MM.1S (cell line): ENCODE data around the gene FBN2.
"Not testable (repeated sequence)": the region's sequence is repeated elsewhere in the genome, so short reads cannot be mapped to it uniquely, and the experiment has no call there.

Source experiments
- DNase-seq: peaks from one replicate; pipeline ENCODE4 v3.0.0-alpha.2; 2015
- H2AFZ ChIP-seq: fragments of 300-600 bp; sonication (generic); 2 replicates; pipeline ENCODE4 v1.6.0; 2016; ENCODE audit warnings: antibody characterized with exemption, low read length
- H3F3A ChIP-seq: fragments of 300-600 bp; sonication (generic); 2 replicates; pipeline ENCODE4 v1.6.1; 2016; ENCODE audit warnings: mild to moderate bottlenecking, antibody characterized with exemption, low read length, moderate library complexity, mixed read lengths; ENCODE audit not compliant: insufficient read depth
- H3K27ac ChIP-seq: fragments of 300-600 bp; sonication (generic); 2 replicates; pipeline ENCODE4 v1.5.1; 2016; ENCODE audit warnings: mild to moderate bottlenecking, low read length
- H3K27me3 ChIP-seq: fragments of 300-600 bp; sonication (generic); replicated peaks from 2 replicates; pipeline ENCODE4 v1.6.0; 2016; ENCODE audit warnings: low read length; ENCODE audit not compliant: insufficient read depth
- H3K36me3 ChIP-seq: fragments of 300-600 bp; sonication (generic); replicated peaks from 2 replicates; pipeline ENCODE4 v1.6.1; 2016; ENCODE audit warnings: mild to moderate bottlenecking, low read length, mixed read lengths; ENCODE audit not compliant: insufficient read depth
- H3K4me1 ChIP-seq: fragments of 300-600 bp; sonication (generic); 2 replicates; pipeline ENCODE4 v1.6.1; 2016; ENCODE audit warnings: low read length, mixed read lengths
- H3K4me2 ChIP-seq: fragments of 300-600 bp; sonication (generic); 2 replicates; pipeline ENCODE4 v1.6.0; 2016; ENCODE audit warnings: low read depth, low read length
- H3K4me3 ChIP-seq: fragments of 300-600 bp; sonication (generic); 2 replicates; pipeline ENCODE4 v1.5.1; 2016; ENCODE audit warnings: low read length, mixed read lengths
- H3K79me2 ChIP-seq: fragments of 300-600 bp; sonication (generic); 2 replicates; pipeline ENCODE4 v1.6.1; 2016; ENCODE audit warnings: mixed run types, low read length, mixed read lengths
- H3K9ac ChIP-seq: fragments of 300-600 bp; sonication (generic); 2 replicates; pipeline ENCODE4 v1.6.1; 2016; ENCODE audit warnings: low read length, mixed read lengths
- H3K9me2 ChIP-seq: fragments of 300-600 bp; sonication (generic); replicated peaks from 2 replicates; pipeline ENCODE4 v1.6.1; 2016; ENCODE audit warnings: mild to moderate bottlenecking, low read length, mixed read lengths; ENCODE audit not compliant: insufficient read depth
- H3K9me3 ChIP-seq: fragments of 300-600 bp; sonication (generic); replicated peaks from 2 replicates; pipeline ENCODE4 v1.6.1; 2016; ENCODE audit warnings: mild to moderate bottlenecking, low read length, mixed read lengths; ENCODE audit not compliant: insufficient read depth
- H4K20me1 ChIP-seq: fragments of 300-600 bp; sonication (generic); 2 replicates; pipeline ENCODE4 v1.6.1; 2016; ENCODE audit warnings: mild to moderate bottlenecking, low read length, moderate library complexity, mixed read lengths; ENCODE audit not compliant: insufficient read depth
- CTCF ChIP-seq: fragments of 300-600 bp; sonication (generic); IDR thresholded peaks from 2 replicates; pipeline ENCODE4 v1.5.1; 2016; ENCODE audit warnings: antibody characterized with exemption, low read length, mixed read lengths
- EZH2 ChIP-seq: fragments of 300-600 bp; sonication (generic); optimal IDR thresholded peaks from 2 replicates; pipeline ENCODE3; 2017; ENCODE audit warnings: low read depth, mild to moderate bottlenecking, antibody characterized with exemption, low read length, mixed read lengths
- EZH2phosphoT487 ChIP-seq: fragments of 300-600 bp; sonication (generic); IDR thresholded peaks from 2 replicates; pipeline ENCODE4 v1.6.1; 2018; ENCODE audit warnings: antibody characterized with exemption, low read length

FBN2 gene

DNA sequence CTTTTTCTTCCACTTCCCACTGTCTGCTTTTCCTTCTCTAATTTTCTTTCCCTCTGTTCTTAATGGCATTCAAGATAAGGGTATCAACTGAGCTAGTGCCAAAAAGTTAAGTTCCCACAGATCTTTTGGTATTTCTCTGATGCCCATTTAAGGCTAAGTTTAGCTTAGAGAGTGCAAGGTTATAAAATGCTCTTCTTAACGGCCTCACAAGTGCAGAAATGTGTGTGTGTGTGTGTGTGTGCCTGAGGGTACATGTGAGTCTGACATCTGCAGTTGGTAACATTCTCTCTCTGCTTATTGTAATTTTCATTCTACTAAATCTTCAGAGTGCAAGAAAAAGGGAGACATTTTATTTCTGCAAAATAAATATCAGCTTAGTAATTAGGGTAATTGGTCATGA, 24.2 kb downstream of the FBN2 start:
- Histone ChIP-seq H3K27me3 (no peaks in the 10 kb centered on the region), H3K9me2 (no peaks in the 10 kb centered on the region), H3K9ac (no peak overlapping the region), H2AFZ (no peak overlapping the region), H3K4me2 (no peak overlapping the region), H3F3A (no peaks in the 10 kb centered on the region), H3K9me3 (no peaks in the 10 kb centered on the region), H3K4me1 (no peaks in the 10 kb centered on the region), H3K27ac (no peak overlapping the region), H3K4me3 (no peak overlapping the region), H3K36me3 (no peaks in the 10 kb centered on the region), H4K20me1 (no peaks in the 10 kb centered on the region), H3K79me2 (no peaks in the 10 kb centered on the region)
- TF ChIP-seq EZH2 (no peak), CTCF (no peak), EZH2phosphoT487 (no peak)
- no peak for DNase-seq

DNA sequence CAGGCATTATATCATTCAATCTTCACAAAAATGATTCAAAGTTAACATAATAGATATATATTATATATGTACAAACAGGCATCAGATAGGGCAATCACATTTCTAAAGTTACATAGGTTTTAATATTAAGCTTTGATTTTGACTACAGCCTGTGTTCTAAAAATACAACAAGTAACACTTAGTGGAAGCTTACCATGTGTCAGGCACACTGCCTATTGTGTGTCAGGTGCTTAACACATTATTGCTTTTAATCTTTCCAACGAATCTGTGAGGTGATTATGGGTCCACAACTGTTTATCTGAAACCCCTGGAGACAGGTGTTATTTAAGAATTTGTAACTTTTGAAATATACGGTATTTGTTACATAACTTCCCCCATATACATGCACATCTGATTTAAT, 25.2 kb downstream of the FBN2 start:
- Histone ChIP-seq H3K9me3 (no peaks in the 10 kb centered on the region), H3K79me2 (no peaks in the 10 kb centered on the region), H3K9ac (no peak overlapping the region), H3K4me3 (no peak overlapping the region), H3K4me1 (no peaks in the 10 kb centered on the region), H3K9me2 (no peaks in the 10 kb centered on the region), H3F3A (no peaks in the 10 kb centered on the region), H3K4me2 (no peak overlapping the region), H3K27me3 (no peaks in the 10 kb centered on the region), H3K36me3 (no peaks in the 10 kb centered on the region), H4K20me1 (no peaks in the 10 kb centered on the region), H3K27ac (no peak overlapping the region), H2AFZ (no peak overlapping the region)
- TF ChIP-seq EZH2phosphoT487 (no peak), EZH2 (no peak), CTCF (no peak)
- DNase-seq = no peak

- Histone ChIP-seq H3K27me3 (no peaks in the 10 kb centered on the region), H3K4me1 (no peaks in the 10 kb centered on the region), H3K79me2 (no peaks in the 10 kb centered on the region), H3K4me2 (no peak overlapping the region), H3K9me3 (no peaks in the 10 kb centered on the region), H3K9me2 (no peaks in the 10 kb centered on the region), H4K20me1 (no peaks in the 10 kb centered on the region), H3K4me3 (no peak overlapping the region), H3K36me3 (no peaks in the 10 kb centered on the region), H2AFZ (no peak overlapping the region), H3K9ac (no peak overlapping the region), H3K27ac (no peak overlapping the region), H3F3A (no peaks in the 10 kb centered on the region)
- no peak for DNase-seq
- TF ChIP-seq EZH2phosphoT487 (no peak), CTCF (no peak), EZH2 (no peak)
Observed at GRCh38 chr5:128506643-128507042, 31.4 kb downstream of the FBN2 start.

DNA sequence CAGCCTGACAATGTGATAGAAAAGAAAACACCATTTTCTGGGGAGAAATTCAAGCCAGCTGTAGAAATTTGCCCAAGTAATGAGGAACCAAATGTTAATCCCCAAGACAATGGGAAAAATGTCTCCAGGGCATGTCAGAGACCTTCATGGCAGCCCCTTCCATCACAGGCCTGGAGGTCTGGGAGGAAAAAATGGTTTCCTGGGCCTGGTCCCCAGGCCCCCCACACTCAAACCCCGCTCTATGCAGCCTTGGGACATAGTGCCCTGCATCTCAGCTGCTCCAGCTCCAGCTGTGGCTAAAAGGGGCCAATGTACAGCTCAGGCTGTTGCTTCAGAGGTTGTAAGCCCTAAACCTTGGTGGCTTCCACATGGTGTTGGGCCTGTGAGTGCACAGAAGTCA, 34.3 kb downstream of the FBN2 start:
- H3K27ac ChIP-seq, H3K27me3 ChIP-seq, H4K20me1 ChIP-seq, DNase-seq, H3K9ac ChIP-seq, H3K4me1 ChIP-seq, H2AFZ ChIP-seq, H3F3A ChIP-seq, H3K4me3 ChIP-seq, H3K9me3 ChIP-seq, H3K79me2 ChIP-seq, H3K4me2 ChIP-seq, H3K9me2 ChIP-seq, H3K36me3 ChIP-seq: not testable (repeated sequence)
